SU-DHL-6 (cell line): Measurements from ENCODE around the gene ZMYND8.

Experiments
- H2AFZ ChIP-seq: fragments of 200-600 bp; sonication (generic); 2 replicates; pipeline ENCODE4 v1.6.1; 2014; ENCODE audit warnings: low read depth, mild to moderate bottlenecking, moderate library complexity, mixed read lengths, antibody characterized with exemption, low read length; ENCODE audit not compliant: severe bottlenecking
- H3F3A ChIP-seq: fragments of 200-600 bp; shearing (Covaris generic); 2 replicates; pipeline ENCODE4 v1.6.0; 2016; ENCODE audit warnings: antibody characterized with exemption, mild to moderate bottlenecking; ENCODE audit not compliant: insufficient read depth
- H3K27ac ChIP-seq: fragments of 200-600 bp; sonication (generic); 2 replicates; pipeline ENCODE4 v1.5.1; 2016; ENCODE audit warnings: low read depth, mild to moderate bottlenecking, low read length, moderate library complexity, mixed read lengths
- H3K27me3 ChIP-seq: fragments of 200-600 bp; sonication (generic), shearing (Covaris generic); 2 replicates; pipeline ENCODE4 v1.6.0; 2014; ENCODE audit warnings: mild to moderate bottlenecking, low read length
- H3K36me3 ChIP-seq: fragments of 200-600 bp; sonication (generic); 2 replicates; pipeline ENCODE4 v1.6.1; 2014; ENCODE audit warnings: mild to moderate bottlenecking, low read length, mixed read lengths
- H3K4me2 ChIP-seq: fragments of 300-600, 200-600 bp; shearing (Covaris generic), sonication (generic); 2 replicates; pipeline ENCODE4 v1.6.0; 2014; ENCODE audit warnings: low read length, low read depth, mild to moderate bottlenecking; ENCODE audit not compliant: poor library complexity, severe bottlenecking
- H3K4me3 ChIP-seq: fragments of 200-600 bp; sonication (generic); 2 replicates; pipeline ENCODE4 v1.5.1; 2014; ENCODE audit warnings: antibody characterized with exemption, low read length, mild to moderate bottlenecking, mixed read lengths; ENCODE audit not compliant: insufficient read depth, poor library complexity, severe bottlenecking
- H3K79me2 ChIP-seq: fragments of 200-600 bp; sonication (generic); 2 replicates; pipeline ENCODE4 v1.6.1; 2014; ENCODE audit warnings: mild to moderate bottlenecking, low read length, moderate library complexity; ENCODE audit not compliant: insufficient read depth
- H3K9ac ChIP-seq: fragments of 200-600 bp; sonication (generic); 2 replicates; pipeline ENCODE4 v1.7.0; 2014; ENCODE audit warnings: mild to moderate bottlenecking, low read length
- H3K9me2 ChIP-seq: fragments of 200-600 bp; sonication (generic); replicated peaks from 2 replicates; pipeline ENCODE4 v1.6.1; 2014; ENCODE audit warnings: low read length; ENCODE audit not compliant: insufficient read depth
- H3K9me3 ChIP-seq: fragments of 200-600 bp; sonication (generic); 2 replicates; pipeline ENCODE4 v1.6.1; 2014; ENCODE audit warnings: low read length, mixed read lengths; ENCODE audit not compliant: insufficient read depth
- H4K20me1 ChIP-seq: fragments of 200-600 bp; sonication (generic); 2 replicates; pipeline ENCODE4 v1.6.1; 2014; ENCODE audit warnings: low read depth, mild to moderate bottlenecking, antibody characterized with exemption, low read length, moderate library complexity, mixed read lengths
- CTCF ChIP-seq: fragments of 200-600 bp; sonication (generic); IDR thresholded peaks from one replicate; pipeline ENCODE4 v1.5.1; 2017; ENCODE audit warnings: antibody characterized with exemption, mild to moderate bottlenecking, low read length, moderate library complexity; ENCODE audit not compliant: insufficient read depth, poor library complexity, severe bottlenecking
- EZH2phosphoT487 ChIP-seq: fragments of 200-600 bp; sonication (generic), shearing (Covaris generic); conservative IDR thresholded peaks from 2 replicates; pipeline ENCODE4 v1.6.1; 2018; ENCODE audit warnings: mild to moderate bottlenecking, antibody characterized with exemption, low read length, moderate library complexity, mixed read lengths

ZMYND8 gene

GRCh38 chr20:47239719-47240067 is 116.8 kb downstream of the ZMYND8 start:
- peaks cover 5% of the 10 kb centered on the region; the same call in 1 of the 2 replicates for H3K79me2 ChIP-seq
- no peaks in the 10 kb centered on the region for H3K9me3 ChIP-seq
- H3K9me2 ChIP-seq = no peaks in the 10 kb centered on the region
- no peak overlapping the region for H3K9ac ChIP-seq
- H3K36me3 ChIP-seq = peaks cover 11% of the 10 kb centered on the region
- H2AFZ ChIP-seq = no peak overlapping the region
- no peak overlapping the region for H3K27ac ChIP-seq
- H3K4me2 ChIP-seq = no peak overlapping the region
- no peaks in the 10 kb centered on the region for H3K27me3 ChIP-seq
- H4K20me1 ChIP-seq = no peaks in the 10 kb centered on the region
- TF ChIP-seq CTCF = no peak
- no peak for TF ChIP-seq EZH2phosphoT487
- no peak overlapping the region for H3K4me3 ChIP-seq
- H3F3A ChIP-seq = no peaks in the 10 kb centered on the region

GRCh38 chr20:47238780-47239718 is 117.5 kb downstream of the ZMYND8 start:
- Histone ChIP-seq H3K4me3 (no peak overlapping the region), H3K4me2 (no peak overlapping the region), H3K9me3 (no peaks in the 10 kb centered on the region), H4K20me1 (no peaks in the 10 kb centered on the region), H3F3A (no peaks in the 10 kb centered on the region), H2AFZ (no peak overlapping the region), H3K9me2 (no peaks in the 10 kb centered on the region), H3K27me3 (no peaks in the 10 kb centered on the region), H3K9ac (no peak overlapping the region), H3K79me2 (peaks cover 2% of the 10 kb centered on the region; the same call in 1 of the 2 replicates), H3K27ac (no peak overlapping the region), H3K36me3 (peaks cover 11% of the 10 kb centered on the region)
- TF ChIP-seq CTCF = no peak
- no peak for TF ChIP-seq EZH2phosphoT487

- no peak for TF ChIP-seq CTCF
- TF ChIP-seq EZH2phosphoT487 = no peak
- Histone ChIP-seq H3K36me3 (peaks cover 15% of the 10 kb centered on the region), H3K79me2 (no peaks in the 10 kb centered on the region; the same call in 1 of the 2 replicates), H2AFZ (no peak overlapping the region), H3K27me3 (no peaks in the 10 kb centered on the region), H3K9me3 (no peaks in the 10 kb centered on the region), H3K4me2 (no peak overlapping the region), H4K20me1 (no peaks in the 10 kb centered on the region), H3F3A (no peaks in the 10 kb centered on the region), H3K9ac (no peak overlapping the region), H3K9me2 (no peaks in the 10 kb centered on the region), H3K27ac (no peak overlapping the region), H3K4me3 (no peak overlapping the region)
These were observed 118.8 kb downstream of the ZMYND8 start for GRCh38 chr20:47237715-47238114.
